ENCODE measurements around the gene DYRK2.
A peak's percentile ranks its signal among the peaks of the same experiment; 100 is the strongest.
"Not testable (repeated sequence)": the region's sequence is repeated elsewhere in the genome, so short reads cannot be mapped to it uniquely, and the experiment has no call there.

DYRK2 gene

GRCh38 chr12:67671419-67671818, 22.9 kb downstream of the DYRK2 start:
- DNase-seq (ENCODE audit: low read depth), result peak; percentile 79

GRCh38 chr12:67671892-67672291, 23.3 kb downstream of the DYRK2 start:
- DNase-seq (ENCODE audit: low read depth), result no peak

DNA sequence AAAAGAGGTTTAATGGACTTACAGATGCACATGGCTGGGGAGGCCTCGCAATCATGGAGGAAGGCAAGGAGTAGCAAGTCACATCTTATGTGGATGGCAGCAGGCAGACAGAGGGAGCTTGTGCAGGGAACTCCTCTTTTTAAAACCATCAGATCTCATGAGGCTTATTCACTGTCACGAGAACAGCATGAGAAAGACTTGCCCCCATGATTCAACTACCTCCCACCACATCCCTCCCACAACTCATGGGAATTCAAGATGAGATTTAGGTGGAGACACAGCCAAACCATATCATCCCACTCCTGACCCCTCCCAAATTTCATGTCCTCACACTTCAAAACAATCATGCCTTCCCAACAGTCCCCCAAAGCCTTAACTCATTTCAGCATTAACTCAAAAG, 24.0 kb downstream of the DYRK2 start:
- not testable (repeated sequence) for DNase-seq (ENCODE audit: low read depth)

DNA sequence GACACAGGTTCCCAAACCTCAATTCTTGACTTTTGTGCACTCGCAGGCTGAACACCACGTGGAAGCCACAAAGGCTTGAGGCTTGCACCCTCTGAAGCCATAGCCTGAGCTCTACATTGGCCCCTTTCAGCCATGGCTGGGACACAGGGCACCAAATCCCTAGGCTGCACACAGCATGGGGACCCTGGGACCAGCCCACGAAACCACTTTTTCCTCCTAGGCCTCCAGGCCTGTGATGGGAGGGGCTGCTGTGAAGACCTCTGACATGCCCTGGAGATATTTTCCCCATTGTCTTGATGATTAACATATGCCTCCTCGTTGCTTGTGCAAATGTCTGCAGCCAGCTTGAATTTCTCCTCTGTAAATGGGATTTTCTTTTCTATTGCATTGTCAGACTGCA, 25.0 kb downstream of the DYRK2 start:
- DNase-seq (ENCODE audit: low read depth), result not testable (repeated sequence)

DNA sequence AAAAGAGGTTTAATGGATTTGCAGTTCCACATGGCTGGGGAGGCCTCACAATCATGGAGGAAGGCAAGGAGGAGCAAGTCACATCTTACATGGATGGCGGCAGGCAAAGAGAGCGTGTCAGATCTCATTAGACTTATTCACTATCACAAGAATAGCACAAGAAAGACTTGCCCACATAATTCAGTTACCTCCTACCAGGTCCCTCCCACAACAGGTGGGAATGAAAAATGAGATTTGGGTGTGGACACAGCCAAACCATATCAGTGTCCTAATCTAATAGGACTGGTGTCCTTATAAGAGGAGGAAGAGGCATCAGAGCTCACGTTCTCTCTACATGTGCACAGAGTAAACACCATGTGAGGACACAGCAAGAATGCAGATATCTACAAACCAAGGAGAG, 25.9 kb downstream of the DYRK2 start:
- no peak for DNase-seq (ENCODE audit: low read depth)

DNA sequence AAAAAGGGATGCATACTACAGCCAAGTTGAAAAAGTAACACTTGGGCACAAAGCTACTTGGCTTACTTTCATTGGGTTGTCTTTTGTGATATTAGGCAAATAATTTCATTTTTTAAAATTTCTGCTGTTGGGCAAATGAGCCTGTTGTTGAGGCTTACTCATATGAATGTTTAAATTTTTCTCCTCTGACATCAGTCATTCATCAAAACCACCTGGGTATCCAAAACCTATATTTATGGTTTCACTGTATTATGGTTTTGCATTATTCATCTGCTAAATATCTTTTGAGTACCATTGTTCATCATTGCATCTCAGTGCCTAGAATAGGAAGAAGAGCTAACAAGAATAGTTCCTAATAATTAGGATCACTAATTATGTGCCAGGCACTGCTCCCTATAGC, 28.1 kb downstream of the DYRK2 start:
- no peak for DNase-seq (ENCODE audit: low read depth)

- DNase-seq (ENCODE audit: low read depth), result no peak
Observed at GRCh38 chr12:67677166-67677565, 28.6 kb downstream of the DYRK2 start.

DNA sequence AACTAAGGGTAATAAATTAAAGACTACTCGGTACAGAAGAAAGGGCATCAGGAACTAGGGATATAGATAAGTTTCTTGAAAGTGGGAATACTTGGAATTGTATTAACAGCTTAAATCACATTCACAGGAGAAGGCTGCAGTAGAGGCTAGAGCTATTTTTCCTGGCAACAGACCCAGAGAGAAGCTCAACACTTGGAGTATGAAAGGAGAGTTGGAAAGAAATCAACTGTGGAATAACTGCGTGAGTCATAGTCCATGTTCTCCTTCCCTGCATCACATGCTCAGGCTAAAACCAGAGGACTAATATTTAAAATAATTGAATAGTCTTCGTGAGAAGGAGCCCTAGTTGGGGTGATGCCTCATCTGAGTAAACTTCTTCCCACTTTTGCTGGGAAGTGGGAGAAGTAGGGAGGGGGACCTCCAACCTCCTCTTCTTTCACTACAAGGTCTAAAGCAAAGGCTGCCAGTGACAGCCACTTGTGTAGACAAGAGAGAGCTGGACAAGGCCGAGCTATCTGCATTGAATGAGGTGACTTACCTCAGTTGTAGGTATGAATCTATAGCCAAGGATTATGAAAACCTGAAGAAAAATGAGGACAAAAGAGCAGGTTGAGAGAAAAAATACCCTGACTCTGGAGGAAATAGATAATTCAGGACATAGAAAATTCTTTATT, 32.7 kb downstream of the DYRK2 start:
- DNase-seq (ENCODE audit: low read depth), result peak; percentile 91

DNA sequence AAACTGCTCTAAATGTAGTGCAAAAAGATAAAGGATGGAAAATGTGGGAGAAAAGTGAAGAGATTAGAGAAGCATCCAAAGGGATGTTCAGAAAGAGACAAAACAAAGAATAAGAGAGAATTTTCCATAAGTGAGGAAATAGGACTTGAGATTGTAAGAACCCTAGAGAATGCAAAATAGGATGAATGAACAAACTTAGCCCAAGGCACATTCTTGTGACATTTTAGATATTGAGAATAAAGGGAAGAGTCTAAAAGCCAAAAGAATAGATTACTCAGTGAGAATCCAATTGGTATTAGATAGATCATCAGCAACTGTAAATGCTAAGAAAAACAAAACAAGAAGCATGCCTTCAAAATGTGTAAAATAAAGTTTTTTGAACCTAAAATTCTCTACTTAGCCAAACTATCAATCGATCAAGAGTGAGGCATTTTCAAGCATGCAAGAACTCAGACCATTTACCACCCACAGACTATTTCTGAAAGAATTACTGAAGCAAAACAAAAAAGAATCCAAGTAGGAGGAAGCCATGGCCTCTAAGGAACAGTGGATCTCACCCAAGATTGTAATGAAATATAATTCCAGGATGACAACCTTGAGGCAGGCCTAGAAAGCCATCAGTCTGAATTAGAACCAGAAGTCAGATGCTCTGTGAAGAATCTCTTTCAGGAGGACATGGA, 33.5 kb downstream of the DYRK2 start:
- no peak for DNase-seq (ENCODE audit: low read depth)

DNA sequence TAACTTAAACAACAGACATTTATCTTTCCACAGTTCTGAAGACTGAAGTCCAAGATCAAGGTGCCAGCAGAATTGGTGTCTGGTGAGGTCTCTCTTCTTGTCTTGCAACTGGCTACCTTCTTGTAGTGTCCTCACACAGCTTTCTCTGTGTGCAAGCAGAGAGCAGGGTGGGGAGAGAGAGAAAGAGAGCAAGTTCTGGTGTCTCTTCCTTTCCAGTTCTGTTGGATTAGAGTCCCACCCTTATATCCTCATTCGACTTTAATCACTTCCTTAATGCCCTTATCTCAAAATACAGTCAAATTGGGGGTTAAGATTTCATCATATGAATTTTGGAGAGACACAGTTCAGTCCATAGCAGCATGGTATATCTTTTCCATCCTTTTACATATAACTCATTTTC, 40.8 kb downstream of the DYRK2 start:
- no peak for DNase-seq (ENCODE audit: low read depth)

- DNase-seq (ENCODE audit: low read depth), result peak; percentile 45
Observed at GRCh38 chr12:67690656-67691055, 42.1 kb downstream of the DYRK2 start.

DNA sequence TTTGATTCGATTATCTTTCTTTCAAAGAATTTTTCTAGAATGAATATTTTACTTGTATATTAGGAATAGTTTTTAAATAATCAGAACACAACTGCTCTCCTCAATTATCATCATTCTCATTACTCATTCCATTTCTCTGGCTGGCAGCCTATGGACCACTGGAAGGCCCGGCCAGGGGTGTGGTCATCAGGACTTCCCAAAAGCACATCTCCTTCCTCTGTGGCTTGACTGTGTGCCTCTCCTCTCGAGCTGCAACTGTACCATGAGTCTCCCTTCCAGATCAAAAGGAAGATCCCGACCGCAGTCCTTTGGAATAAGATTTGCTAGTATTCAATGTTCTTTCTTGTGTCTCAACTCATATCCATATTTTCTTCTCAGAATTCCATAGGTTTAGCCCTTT, 42.7 kb downstream of the DYRK2 start:
- DNase-seq (ENCODE audit: low read depth), result no peak

GRCh38 chr12:67692135-67692534, 43.6 kb downstream of the DYRK2 start:
- DNase-seq (ENCODE audit: low read depth), result no peak

DNA sequence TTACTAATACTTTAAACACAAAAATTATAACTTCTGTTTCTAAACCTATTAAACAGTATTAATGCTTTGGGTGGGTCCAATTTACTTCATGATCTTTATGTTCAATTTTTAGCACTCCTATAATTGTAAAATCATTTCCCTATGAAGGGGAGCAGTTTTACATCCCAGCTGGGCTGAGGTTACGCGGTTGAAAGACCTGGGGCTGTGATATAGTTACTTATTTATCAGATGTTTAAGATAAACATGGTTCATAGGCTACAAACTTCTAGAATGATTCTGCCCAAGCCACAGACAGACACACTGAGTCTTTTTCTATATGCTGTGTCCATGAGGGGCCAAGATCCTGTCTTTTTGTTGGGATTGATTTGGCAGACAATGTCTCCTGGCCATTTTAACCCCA, 44.4 kb downstream of the DYRK2 start:
- DNase-seq (ENCODE audit: low read depth), result no peak

DNA sequence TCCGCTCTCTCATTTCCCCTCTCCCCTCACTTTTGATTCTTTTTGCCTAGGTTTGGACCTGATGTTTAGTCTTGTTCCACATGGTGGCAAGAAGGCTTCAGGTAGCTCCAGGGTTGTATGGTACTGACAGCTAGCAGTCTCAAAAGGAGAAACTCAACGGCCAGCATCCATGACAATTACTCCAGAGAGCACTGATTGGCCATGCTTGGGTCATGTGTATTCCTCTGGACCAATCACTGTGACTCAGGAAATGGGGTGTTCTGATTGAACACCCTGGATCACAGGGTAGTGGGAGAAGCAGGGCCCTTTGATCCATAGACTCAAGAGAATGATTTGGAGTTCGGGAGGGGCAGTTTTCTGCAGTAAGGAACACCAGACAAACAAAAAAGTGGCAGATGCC, 45.3 kb downstream of the DYRK2 start:
- no peak for DNase-seq (ENCODE audit: low read depth)

DNA sequence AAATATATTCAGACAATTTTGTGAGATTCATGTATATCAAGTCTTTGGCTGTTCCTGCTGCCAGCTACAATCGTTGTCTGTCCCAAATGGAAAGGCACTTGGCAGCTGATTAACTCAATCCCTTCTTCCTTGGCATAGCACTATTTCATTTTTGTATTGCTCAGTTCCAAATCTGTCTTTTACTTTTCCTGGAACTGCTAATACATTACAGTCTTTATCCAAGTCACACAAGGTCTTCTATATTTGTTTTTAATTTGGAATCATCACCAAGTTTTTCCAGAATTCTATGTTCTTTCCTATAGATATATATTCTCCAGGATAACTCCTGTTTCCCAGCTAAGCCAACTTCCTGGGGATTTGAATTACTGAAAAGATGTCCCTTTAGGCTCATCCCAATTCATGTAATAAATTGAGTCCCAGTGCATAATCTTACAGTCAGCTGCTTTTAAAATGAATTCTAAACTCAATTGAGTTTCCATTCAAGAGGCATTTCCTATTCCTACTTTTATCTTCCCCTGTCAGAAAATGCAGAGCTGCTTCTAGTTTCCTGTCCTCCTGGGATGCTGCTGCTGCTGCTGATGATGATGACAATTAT, 45.9 kb downstream of the DYRK2 start:
- no peak for DNase-seq (ENCODE audit: low read depth)

- DNase-seq (ENCODE audit: low read depth), result no peak
Observed at GRCh38 chr12:67695974-67696373, 47.4 kb downstream of the DYRK2 start.

DNA sequence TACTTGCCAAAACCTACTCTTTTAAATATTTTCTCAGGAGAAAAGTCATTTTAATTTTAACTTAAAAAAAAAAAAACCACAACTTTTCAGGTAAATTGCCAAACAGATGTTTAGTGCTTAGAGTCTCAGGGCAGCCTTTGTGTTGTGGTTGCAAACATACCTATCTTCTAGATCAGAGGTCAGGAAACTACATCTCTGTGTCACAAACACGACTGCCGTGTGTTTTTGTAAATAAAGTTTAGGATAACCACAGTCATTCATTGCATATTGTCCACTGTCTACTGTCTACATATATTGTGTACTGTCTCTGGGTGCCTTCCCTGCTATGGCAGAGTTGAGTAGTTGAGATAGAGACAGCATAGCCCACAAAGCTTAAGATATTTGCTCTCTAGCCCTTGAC, 48.9 kb downstream of the DYRK2 start:
- no peak for DNase-seq (ENCODE audit: low read depth)

GRCh38 chr12:67697967-67698366, 49.4 kb downstream of the DYRK2 start:
- DNase-seq (ENCODE audit: low read depth), result no peak

GRCh38 chr12:67698672-67699581, 50.4 kb downstream of the DYRK2 start:
- no peak for DNase-seq (ENCODE audit: low read depth)

DNA sequence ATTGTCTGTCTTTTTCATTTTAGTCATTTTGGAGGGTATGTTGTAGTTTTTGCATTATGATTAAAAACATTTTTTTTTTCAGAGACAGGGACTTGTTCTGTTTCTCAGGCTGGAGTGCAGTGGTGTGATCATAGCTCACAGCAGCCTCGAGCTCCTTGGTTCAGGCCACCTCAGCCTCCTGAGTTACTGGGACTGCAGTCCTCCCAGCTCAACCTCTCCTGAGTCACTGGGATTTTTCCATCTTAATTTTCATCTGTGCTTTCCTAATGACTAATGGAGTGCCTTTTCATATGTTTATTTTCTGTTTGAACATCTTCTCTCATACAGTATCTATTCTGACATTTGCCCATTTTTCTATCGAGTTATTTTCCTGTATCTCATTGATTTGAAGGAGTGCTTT, 52.6 kb downstream of the DYRK2 start:
- peak; percentile 34 for DNase-seq (ENCODE audit: low read depth)

- DNase-seq (ENCODE audit: low read depth), result no peak
Observed at GRCh38 chr12:67702136-67702535, 53.6 kb downstream of the DYRK2 start.

- no peak for DNase-seq (ENCODE audit: low read depth)
Observed at GRCh38 chr12:67704071-67704470, 55.5 kb downstream of the DYRK2 start.

Measured in iris pigment epithelial cell (primary cell).